Nephron (organoid): ENCODE measurements around the gene SPIRE2.
"Not testable (repeated sequence)": the region's sequence is repeated elsewhere in the genome, so short reads cannot be mapped to it uniquely, and the experiment has no call there.

Source experiments
- H3K27ac Mint-ChIP-seq, 3 experiments: 2 replicates each; pipeline ENCODE4 v1.8.0; 2020; ENCODE audit warnings: mixed read lengths in 3 of 3, mild to moderate bottlenecking in 2 of 3, moderate library complexity in 1 of 3
- H3K27me3 Mint-ChIP-seq: 2 replicates; pipeline ENCODE4 v1.8.0; 2021; ENCODE audit warnings: low read depth, mild to moderate bottlenecking, moderate library complexity, mixed read lengths
- H3K36me3 Mint-ChIP-seq: 2 replicates; pipeline ENCODE4 v1.8.0; 2020; ENCODE audit warnings: low read depth, mixed read lengths
- H3K4me1 Mint-ChIP-seq: 2 replicates; pipeline ENCODE4 v1.8.0; 2020; ENCODE audit warnings: mixed read lengths
- H3K4me3 Mint-ChIP-seq, 3 experiments: 2 replicates each; pipeline ENCODE4 v1.8.0; 2020; ENCODE audit warnings: mild to moderate bottlenecking in 3 of 3, mixed read lengths in 3 of 3, moderate library complexity in 2 of 3
- H3K9me3 Mint-ChIP-seq: 2 replicates; pipeline ENCODE4 v1.8.0; 2020; ENCODE audit warnings: mixed read lengths
- CTCF ChIP-seq, 3 experiments: fragments of 200-600 bp; sonication (generic); IDR thresholded peaks; one replicate each; pipeline ENCODE4 v1.5.0; 2021; ENCODE audit warnings: antibody characterized with exemption in 3 of 3; ENCODE audit not compliant: unreplicated experiment in 3 of 3

The SPIRE2 gene

GRCh38 chr16:89912143-89912542, 83.9 kb downstream of the SPIRE2 start:
- Mint-ChIP-seq H3K4me3 (no peak overlapping the region), H3K27ac (no peak overlapping the region), H3K4me1 (no peaks in the 10 kb centered on the region), H3K36me3 (peaks cover 25% of the 10 kb centered on the region), H3K9me3 (no peaks in the 10 kb centered on the region), H3K27me3 (peaks cover 5% of the 10 kb centered on the region)
- TF ChIP-seq CTCF (IDR thresholded peaks at IDR 0.05; ENCODE audit: unreplicated experiment in 3 of 3), result no peak

DNA sequence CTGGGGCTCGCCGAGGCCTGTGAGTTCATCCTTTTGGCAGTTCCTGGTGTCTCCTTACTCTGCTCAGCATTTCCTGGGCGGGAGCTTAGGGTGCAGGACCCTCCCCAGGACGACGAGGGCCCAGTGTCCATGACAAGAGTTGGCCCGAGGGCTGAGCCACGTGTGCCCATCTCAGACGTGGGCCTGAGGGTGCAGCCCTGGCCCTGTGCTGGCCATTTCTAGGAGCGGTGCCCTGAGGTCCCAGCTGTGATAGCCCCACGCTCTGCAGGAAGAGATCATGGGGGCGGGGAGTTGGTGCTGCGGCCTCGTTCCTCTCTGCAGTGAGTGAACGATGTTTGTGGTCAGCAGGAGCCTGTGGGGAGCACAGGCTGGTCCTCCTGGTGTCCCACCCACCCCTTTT, 84.4 kb downstream of the SPIRE2 start:
- Mint-ChIP-seq H3K4me3 (no peak overlapping the region), H3K27me3 (peaks cover 5% of the 10 kb centered on the region), H3K4me1 (peaks cover 3% of the 10 kb centered on the region), H3K36me3 (peaks cover 24% of the 10 kb centered on the region), H3K27ac (no peak overlapping the region), H3K9me3 (no peaks in the 10 kb centered on the region)
- TF ChIP-seq CTCF (IDR thresholded peaks at IDR 0.05; ENCODE audit: unreplicated experiment in 3 of 3), result no peak

DNA sequence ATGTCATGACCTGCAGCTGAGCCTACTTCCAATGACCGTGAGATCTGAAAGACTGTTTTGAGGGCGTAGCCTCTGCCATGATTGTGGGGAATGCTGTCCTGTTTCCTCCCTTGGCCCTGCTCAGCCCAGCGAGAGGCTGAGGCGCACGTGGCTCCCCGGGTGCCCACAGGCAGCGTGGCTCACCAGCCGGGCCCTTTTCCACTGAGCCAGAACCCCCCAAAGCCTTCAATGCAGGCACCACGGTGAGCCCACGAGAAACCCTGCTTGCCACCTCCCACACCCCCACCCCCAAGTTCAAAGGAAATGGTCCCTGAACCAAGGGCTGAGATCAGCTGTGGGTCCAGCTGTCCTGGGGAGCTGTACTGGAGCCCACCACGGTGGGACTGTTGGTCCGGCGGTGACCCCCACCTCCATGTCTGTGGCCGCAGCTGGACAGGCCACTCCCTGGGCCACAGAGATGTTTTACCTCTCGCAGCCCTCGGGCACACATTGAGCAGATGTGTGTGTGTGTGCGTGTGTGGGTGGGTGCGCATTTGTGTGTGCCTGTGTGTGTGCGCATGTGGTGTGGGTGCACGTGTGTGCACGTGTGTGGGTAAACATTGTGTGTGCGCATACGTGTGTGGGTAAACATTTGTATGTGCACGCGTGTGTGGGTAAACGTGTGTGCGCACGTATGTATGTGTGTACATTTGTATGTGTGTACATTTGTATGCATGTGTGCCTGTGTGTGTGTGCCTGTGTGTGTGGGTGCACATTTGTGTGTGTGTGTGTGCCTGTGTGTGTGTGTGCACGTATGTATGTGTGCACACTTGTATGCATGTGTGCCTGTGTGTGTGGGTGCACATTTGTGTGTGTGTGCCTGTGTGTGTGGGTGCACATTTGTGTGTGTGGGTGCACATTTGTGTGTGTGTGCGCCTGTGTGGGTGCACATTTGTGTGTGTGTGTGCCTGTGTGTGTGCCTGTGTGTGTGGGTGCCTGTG, 85.4 kb downstream of the SPIRE2 start:
- TF ChIP-seq CTCF (IDR thresholded peaks at IDR 0.05; ENCODE audit: unreplicated experiment in 3 of 3), result no peak
- peak overlapping the region in 1 of 3 experiments; percentile 38 for H3K27ac Mint-ChIP-seq
- no peaks in the 10 kb centered on the region for H3K9me3 Mint-ChIP-seq
- H3K4me3 Mint-ChIP-seq, result no peak overlapping the region
- H3K36me3 Mint-ChIP-seq, result peaks cover 23% of the 10 kb centered on the region
- H3K4me1 Mint-ChIP-seq, result peaks cover 5% of the 10 kb centered on the region
- peaks cover 7% of the 10 kb centered on the region for H3K27me3 Mint-ChIP-seq

- H3K27me3 Mint-ChIP-seq, H3K9me3 Mint-ChIP-seq, H3K4me3 Mint-ChIP-seq, H3K4me1 Mint-ChIP-seq, H3K27ac Mint-ChIP-seq: not testable (repeated sequence)
- peaks cover 17% of the 10 kb centered on the region for H3K36me3 Mint-ChIP-seq
These were observed 86.5 kb downstream of the SPIRE2 start for GRCh38 chr16:89914642-89915285.

DNA sequence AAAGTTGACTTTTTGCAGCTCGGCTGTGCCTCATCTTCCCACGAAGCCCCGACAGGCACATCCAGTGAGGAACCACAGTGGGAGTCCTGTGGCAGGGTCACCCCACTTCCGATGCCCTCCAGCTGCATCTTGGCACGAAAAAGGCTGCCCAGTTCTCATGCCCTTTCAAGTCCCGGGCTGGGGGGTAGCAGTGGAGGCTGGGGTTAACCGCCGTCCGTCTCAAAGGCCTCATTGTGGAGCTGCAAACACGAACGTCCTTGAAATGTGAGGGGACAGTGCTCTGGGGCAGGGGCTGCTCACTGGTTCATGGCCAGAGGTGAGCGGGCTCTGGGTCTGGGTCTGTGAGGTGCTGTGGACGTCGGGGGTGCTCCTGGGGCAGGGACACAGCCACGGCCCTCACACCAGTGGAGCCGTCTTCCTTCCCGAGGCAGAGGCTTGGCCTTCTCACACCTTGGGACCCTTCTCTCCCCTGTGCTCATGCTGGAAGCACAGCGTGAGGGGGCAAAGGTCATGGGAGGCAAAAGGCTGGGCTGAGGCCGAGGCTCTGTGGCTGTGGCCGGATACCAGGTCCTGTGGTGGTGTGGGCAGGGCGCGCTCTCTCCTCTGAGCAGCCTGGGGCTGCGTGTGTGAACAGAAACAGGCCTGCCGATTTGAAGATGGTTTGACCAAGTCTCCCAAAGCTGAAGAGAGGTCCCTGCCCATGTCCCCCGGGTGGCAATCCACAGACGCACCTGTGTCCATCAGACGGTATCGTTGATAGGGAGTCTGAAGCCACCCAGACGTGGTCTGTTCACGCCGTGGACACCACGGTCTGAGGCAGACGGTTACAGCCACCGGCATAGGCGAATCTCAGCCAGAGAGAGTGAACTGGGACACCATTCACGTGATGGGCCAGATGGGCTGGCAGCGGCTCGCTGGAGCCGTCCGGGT, 87.3 kb downstream of the SPIRE2 start:
- H3K4me3 Mint-ChIP-seq, result no peak overlapping the region
- no peak for TF ChIP-seq CTCF (IDR thresholded peaks at IDR 0.05; ENCODE audit: unreplicated experiment in 3 of 3)
- H3K4me1 Mint-ChIP-seq, result peaks cover 5% of the 10 kb centered on the region
- no peak overlapping the region for H3K27ac Mint-ChIP-seq
- no peaks in the 10 kb centered on the region for H3K9me3 Mint-ChIP-seq
- H3K27me3 Mint-ChIP-seq, result peaks cover 15% of the 10 kb centered on the region
- H3K36me3 Mint-ChIP-seq, result peaks cover 14% of the 10 kb centered on the region
